Amniotic epithelial cell (primary cell): ENCODE data around the gene PLCE1.
"Not testable (repeated sequence)": the region's sequence is repeated elsewhere in the genome, so short reads cannot be mapped to it uniquely, and the experiment has no call there.

Experiments
- DNase-seq: peaks from one replicate; pipeline ENCODE4 v3.0.0-alpha.2; 2010; ENCODE audit warnings: low read depth

PLCE1 gene

DNA sequence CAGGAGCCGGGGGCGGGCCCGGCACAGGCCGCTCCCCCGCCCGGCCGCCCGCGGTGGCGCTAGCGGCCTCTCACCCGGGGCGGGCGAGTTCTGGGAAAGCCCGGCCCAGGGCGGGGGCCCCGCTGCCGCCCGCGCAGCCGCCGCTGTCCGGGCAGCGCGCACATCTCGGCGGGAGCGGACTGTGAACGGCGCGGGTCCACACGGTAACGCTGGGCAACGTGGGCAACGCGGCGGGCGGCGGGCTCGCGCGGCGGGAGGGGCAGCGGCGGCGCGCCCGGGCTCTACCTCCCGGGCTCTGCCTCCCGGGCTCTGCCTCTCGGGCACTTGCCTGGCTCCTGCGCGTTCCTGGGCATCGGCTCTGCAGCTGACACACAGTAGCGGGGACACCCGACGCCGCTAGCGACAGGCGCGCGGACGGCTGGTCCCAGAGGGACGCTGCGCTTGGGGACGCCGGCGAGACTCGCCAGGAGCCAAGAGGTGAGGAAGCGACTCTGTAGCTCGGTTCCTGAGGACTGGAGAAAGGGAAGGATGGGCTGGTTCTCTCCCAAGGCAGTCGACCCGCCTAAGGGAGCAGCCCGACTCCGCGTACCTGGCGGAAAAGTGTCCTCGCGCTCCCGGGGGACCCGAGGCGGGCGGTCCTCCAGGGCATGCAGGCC lies at the start of gene PLCE1:
PLCE1 (plus strand) TSS at position 150 of the 656 bp plus-strand sequence. CDS start 37,116 bp downstream, outside the sequence.
- DNase-seq: no peak

DNA sequence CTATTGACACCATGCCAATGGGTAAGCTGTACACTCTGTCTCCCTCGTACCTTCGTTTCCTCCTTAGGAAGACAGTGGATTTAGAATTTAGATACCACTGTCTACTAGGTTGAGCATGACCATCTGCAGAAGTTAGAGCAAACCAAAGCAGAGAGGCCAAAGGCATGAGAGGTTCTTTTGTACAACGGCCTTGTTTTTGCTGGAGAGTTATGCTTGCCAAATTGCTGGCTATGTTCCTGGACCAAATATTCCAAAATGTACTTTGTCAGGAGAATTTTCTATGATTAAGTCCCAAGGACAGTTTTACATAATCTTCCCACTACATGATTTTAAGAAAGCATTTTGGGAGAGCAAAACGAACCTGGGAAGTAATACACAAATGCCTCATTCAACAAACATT lies 47.9 kb upstream of the PLCE1 start:
- no peak for DNase-seq

DNA sequence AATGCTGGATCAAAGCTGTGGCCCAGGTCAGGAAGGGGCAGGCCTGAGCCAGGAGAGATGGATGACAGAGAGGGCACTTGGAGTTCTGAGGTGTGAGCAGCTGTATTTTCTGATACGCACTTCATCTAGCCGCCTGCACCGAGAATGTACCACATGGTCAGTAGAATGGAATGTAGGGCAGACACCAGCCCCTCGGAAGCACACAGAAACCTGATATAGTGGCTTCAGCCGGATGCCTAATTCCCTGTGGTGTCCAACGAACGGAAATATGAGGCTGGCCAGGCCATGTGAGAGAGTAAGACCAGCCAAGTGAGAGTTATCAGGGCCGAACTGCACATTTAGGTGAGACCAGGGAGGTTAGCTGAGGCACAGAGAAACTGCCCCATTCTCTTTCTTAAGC lies 46.7 kb upstream of the PLCE1 start:
- DNase-seq: peak; percentile 67

DNA sequence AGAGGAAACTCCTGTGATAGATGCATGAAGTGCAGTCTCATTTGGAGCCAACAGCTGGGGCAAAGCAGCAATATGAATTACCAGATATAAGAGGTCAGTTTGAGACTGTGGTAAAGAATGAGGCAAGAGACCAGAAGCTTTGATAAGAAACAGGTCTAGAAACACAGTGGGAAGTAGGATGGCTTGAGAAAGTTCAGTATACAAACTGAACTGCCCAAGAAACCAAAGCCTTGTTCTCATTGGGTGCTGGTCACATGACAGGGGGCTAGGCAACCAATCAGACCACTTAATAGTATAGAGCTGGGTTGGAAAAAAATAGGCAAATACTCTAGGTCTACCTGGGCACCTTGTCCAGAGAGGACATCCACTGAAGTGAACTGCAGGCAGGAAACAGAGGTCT lies 46.2 kb upstream of the PLCE1 start:
- peak; percentile 77 for DNase-seq

DNA sequence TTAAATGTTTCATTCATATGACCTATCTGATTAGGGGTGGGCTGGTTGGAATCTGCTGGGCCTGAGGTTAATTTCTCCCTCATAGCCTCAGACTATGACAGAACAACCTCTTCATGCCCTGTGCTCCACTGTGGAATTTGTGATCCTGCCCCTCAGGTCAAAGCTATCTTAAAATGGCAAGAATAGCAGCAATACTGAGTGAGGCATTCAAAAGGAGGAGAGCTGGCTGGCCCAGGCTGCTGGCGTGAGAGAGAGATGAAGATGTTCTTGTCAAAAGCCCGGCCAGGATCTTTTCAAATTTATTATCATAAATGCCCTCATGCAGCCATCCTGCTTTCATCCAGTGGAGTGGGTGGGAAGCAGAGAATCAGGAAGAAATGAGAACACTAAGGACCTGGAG lies 41.8 kb upstream of the PLCE1 start:
- DNase-seq: no peak

DNA sequence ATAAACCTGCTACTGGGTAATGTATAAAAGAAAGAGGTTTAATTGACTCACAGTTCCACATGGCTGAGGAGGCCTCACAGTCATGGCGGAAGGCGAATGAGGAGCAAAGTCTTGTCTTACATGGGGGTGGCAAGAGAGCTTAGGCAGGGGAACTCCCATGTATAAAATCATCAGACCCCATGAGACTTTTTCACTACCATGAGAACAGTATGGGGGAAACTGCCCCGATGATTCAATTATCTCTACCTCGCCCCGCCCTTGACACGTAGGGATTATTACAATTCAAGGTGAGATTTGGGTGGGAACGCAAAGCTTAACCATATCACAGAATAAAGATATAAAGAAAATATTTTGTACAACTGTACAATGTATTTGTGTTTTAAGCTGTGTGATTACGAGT lies 39.4 kb upstream of the PLCE1 start:
- DNase-seq: no peak

DNA sequence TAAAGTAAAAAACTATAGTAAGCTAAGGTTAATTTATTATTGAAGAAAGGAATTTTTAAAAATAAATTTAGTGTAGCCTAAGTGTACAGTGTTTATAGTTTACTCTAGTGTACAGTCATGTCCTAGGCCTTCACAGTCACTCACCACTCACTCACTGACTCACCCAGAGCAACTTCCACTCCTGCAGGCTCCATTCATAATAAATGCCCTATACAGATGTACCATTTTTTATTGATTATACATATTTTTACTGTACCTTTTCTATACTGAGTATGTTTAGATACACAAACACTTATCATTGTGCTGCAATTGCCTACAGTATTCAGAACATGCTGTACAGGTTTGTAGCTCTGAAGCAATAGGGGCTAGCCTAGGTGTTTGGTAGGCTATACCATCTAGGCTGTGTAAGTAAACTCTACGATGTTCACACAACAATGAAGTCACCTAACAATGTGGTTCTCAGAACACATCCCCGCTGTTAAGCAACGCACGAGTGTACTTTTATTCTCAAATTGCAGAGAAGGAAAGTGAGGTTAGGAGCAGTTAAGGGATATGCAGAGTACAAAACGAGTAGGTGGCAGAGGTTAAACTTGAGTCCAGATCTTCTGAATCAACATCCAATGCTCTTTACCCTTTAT lies 38.9 kb upstream of the PLCE1 start:
- peak; percentile 28 for DNase-seq

DNA sequence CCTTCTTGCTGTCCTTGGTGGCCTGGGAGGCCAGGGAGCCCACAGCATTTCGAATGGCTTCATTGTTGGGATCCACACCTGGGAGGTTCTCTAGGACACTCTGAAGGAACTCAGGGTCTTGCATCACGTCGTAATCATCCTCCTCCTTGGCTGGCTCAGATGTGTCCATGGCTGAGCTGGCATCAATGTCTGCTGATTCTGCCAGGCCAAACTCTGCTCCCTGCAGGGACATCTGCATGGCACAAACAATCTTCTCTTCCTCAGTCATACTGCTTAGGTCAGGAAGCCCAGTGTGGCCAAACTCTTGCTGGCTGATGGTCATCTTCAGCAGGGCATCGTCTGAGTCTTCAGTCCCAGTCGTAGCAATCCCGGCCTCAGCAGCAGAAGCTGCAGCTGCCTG lies 34.9 kb upstream of the PLCE1 start:
- no peak for DNase-seq

DNA sequence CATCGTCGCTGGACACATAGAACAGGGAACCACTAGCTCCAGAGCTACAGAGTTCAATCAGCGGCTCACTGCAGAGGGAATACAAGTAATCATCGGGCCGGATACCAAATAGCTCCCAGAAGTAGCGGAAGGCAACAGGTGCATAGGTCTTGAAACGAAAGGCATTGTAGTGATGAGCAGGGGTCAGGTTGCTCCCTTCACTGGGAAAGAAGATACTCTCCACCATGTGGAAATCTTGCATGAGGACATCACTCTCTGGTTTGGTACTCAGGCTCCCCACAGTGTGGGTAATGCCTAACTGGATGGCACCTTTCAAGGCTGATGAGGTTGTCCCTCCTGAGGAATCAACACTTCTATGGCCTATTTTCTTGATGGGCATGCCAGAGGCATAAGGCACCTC lies 32.7 kb upstream of the PLCE1 start:
- not testable (repeated sequence) for DNase-seq

DNA sequence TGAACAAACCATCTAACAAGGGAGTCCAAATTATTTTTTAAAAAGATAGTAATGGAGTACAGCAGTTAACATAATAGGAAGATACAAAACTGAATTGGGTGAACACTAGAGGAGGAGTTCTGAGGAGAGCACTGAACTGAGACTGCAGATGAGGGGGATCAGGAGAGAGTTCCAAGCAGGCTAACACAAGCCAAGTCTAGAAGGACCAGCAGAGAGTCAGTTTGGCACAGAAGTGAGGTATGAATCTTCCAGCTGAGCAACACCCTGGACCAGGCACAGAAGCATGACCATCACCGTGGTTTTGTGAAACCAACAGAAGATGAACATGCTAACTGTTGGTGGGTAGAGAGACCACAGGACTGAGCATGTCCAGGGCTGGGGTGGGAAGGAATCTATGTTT lies 30.8 kb upstream of the PLCE1 start:
- no peak for DNase-seq

DNA sequence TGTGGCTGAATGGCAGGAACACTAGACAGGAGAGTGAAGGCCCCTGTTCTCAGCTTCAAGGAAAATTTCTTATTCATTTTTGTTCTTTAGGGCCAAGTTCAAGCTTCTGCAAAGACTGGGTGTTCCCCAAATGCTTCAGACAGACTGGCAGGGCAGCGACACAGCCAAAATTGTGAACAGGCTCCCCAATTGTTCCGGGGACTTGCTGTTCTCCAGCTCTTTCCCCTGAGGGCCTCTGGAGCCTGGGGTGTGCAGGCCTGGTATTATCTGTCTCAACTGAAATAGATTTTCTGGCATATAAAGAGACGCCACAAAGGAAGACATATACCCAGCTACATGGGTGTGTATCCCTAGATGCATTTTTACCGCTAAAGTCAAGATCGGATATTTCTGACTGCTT lies 30.3 kb upstream of the PLCE1 start:
- no peak for DNase-seq

DNA sequence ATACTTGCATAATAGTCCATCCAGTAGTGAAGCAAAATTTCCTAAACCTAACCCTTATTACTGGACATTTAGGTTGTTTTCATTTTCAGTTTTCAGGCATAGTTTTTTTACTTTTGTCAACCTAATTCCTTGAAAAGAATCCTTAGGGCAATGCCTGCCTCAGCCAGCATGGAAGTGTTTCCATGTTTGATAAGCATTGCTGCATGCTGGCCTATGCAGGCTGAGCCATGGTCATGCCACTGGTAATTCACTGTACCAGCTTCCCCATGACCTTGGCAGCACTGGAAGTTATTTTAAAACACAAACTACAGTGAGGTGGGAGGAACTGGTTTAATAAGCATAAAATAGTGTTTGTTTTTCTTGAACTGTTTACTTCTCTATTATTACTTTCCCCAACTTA lies 27.8 kb upstream of the PLCE1 start:
- DNase-seq: no peak

DNA sequence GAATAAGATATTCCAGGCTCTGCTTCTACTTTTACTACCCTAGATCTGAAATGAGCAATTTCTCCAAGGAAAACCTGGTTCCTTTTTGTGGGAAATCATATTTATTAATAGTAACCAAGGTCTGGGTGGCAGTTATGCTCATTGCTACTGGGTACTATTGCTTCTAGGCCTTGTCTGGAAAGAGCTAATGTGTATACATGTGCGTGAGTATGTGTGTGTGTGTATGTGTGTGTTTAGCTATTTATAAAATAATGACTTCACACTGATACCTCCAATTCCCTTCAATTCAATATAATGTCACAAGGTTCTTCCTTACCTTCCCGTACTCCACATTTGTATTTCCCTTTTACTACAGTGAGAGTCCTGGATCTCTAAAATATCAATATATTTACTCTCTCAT lies 26.0 kb upstream of the PLCE1 start:
- DNase-seq: no peak

DNA sequence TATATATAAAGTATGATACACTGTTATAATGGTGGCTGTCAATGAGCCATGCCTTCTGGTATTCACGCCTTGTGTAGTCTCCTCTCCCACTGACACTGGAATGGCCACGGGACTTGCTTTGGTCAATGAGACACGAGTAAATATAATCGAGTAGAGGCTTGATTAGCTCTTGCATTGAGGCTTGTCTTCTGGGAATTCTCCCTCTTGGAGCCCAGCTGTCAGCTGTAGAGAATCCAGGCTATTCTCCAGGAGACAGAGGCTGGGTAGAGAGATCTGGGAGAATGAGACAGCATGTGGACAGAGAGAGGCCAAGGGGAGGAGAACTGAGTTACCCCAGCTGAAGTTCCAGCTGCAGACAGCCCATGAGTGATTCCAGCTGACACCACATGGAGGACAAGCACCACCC lies 25.2 kb upstream of the PLCE1 start:
- no peak for DNase-seq

DNA sequence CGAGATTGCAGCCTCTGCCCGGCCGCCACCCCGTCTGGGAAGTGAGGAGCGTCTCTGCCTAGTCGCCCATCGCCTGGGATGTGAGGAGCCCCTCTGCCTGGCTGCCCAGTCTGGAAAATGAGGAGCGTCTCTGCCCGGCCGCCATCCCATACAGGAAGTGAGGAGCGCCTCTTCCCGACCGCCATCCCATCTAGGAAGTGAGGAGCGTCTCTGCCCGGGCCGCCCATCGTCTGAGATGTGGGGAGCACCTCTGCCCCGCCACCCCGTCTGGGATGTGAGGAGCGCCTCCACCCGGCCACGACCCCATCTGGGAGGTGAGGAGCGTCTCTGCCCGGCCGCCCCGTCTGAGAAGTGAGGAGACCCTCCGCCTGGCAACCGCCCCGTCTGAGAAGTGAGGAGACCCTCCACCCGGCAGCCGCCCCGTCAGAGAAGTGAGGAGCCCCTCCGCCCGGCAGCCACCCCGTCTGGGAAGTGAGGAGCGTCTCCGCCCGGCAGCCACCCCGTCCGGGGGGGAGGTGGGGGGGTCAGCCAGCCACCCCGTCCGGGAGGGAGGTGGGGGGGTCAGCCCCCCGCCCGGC lies 23.2 kb upstream of the PLCE1 start:
- DNase-seq: not testable (repeated sequence)

DNA sequence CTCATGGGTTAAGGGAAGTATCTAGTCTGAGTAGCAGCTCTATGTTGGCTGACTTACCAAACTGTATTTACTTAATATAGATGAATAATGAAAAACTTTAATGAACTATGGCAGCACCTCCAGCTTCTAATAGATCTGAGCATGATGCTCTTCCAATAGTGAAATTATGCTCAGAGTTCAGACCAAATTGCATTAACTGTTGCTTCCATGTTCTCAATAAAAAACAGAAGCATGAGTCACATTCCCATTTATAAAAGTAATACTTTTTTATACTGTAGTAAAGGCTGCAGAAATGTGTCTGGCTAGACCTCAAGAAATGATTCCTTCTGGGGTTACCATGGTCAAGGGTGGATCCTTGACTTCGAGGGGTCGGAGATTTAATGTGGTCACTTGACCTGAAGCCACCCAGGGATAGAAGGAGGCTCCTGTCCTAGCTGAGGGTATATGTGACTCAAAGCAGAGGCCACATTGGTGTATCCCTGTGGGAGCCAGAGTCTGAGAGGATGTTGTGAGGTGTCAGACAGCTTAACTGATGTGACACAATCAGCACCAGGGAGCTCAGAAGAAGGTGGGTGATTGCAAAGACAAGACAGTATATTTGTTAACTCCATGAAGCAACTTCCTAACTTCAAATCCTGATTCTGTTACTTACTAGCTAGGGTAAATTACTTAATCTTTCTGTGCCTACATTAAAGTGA lies 19.8 kb upstream of the PLCE1 start:
- DNase-seq: no peak

DNA sequence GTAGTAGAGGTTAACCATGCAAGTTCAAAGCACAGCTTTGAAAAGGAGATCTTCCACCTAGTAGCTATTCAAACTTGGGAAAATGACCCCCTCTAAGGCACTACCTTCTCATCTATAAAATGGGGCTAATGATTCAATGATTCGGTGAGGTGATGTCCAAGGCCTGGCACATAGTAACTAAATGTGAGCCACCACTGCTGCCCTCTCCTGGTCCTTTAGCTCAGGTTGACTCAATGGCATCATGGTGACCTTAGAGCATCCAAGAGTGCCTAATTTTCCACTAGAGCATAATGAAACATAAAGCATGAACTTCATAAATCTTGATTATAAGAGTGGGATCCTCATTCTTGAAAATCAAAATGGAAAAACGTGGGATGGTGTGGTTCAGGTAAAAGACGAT lies 16.3 kb upstream of the PLCE1 start:
- no peak for DNase-seq

DNA sequence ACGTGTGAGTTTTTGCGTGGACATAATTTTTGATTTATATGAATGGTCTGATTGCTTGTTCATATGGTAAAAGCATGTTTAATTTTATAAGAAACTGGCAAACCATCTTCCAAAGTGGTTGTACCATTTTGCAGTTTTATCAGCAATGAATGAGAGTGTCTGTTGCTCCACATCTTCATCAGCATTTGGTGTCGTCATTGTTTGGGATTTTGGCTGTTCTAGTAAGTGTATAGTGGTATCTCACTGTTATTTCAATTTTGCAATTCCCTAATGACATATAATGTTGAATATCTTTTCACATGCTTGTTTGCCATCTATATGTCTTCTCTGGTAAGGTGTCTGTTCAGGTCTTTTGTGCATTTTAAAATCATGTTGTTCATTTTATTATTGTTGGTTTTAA lies 13.2 kb upstream of the PLCE1 start:
- DNase-seq: no peak

DNA sequence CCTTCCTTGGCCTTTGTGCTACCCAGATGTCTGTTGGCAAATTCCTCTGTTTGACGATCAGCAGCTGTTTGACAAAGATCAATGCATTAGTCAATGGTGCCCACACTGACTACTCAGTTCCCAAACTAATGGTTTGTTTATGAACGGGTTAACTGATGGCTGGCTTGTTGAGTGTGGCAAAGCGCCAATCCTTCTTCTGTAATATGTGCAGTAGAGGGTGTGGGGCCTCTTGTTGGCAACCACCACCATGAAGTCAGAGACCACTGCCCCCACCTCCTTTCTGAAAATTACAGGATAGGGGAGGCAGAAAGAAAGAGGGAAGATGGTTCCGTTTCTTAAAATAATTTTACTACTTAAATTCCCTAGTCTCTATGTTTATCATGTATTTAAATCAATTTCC lies 2.6 kb upstream of the PLCE1 start:
- DNase-seq: no peak

DNA sequence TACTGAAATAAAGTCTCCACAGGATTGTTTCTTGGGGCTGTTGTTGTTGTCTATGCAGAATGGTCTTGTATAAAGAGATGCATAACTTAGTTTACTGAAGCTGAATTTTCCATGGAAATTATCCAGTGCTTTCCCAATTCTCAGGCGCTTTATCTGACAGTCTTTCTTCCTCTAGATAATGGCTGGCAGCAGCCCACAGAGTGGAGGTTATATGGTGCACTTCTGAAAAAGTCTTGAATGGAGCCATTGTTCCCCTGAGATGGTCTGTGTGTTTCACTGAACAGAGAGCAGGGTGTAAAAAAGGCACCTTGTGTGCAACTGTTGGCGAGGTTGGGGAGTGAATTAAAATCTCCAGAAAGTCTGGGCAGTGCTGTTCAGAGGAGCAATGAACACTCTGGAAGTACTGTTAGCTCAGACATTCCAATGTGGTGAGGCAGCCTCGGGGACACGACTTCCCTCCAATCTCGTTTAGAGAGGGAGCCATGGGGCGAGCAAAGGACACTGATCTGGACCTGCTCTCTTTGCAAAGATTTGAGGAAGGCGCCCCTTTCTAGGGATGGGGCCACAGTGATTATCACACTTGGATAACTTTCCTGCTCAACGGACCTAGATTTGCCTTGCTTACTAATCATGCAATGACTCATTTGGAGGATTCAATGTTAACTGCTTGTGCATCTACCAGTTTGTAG lies 2.0 kb upstream of the PLCE1 start:
- peak; percentile 40 for DNase-seq

DNA sequence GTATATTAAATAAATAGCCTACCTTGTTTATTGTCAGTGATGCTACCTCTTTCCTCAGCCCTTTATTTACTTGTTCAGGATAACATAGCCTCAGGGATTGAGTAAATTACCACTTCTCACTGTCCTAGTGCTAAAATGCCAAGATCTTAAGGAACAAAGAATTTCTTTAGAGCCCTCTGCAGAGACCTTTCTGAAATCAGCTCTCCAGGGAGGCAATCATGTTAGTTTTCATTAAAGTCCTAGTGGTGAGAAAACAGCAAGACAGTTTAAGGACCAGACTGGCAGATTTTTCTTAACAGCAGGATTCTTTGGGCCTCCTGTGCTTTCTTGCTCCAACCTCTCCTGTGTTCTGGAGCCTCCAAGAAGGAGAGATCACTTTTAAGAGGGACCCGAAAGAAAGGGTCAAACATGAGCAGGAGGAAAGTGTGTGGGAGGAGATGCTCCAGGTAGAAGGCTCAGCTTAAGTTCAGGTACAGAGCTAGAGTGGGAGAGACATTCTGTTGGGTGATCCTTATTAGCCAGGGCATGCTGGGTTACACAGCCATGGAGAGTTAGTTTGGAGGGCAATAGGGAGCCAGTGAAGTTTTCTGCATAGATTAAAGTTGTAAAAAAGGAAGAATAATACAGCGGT lies 1.2 kb upstream of the PLCE1 start:
- DNase-seq: no peak

DNA sequence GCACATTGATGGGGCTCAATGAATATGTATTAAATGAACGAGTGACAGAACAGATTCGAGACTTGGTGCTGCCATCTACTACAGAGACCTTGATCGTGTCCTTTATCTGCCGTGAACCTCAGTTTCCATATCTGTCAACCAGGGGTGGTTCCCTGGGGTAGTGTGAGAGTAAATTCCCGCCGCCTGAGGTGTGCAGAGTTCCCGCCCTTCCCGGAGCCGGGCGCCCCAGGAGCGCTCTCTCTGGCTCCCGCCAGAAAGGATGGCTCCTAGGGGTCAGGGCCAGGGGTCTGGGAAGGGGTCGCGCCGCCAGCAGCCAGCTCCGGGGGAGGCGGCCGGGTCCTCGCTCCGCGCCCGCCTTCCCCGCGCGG lies 333 bp upstream of the PLCE1 start:
- no peak for DNase-seq
